HS-5 (cell line): ENCODE results near the gene CCNE1.
A peak's percentile ranks its signal among the peaks of the same experiment; 100 is the strongest.

Experiments used
- DNase-seq: peaks from one replicate; pipeline ENCODE4 v3.0.0-alpha.2; 2012; ENCODE audit warnings: low read depth

CCNE1 gene

DNA sequence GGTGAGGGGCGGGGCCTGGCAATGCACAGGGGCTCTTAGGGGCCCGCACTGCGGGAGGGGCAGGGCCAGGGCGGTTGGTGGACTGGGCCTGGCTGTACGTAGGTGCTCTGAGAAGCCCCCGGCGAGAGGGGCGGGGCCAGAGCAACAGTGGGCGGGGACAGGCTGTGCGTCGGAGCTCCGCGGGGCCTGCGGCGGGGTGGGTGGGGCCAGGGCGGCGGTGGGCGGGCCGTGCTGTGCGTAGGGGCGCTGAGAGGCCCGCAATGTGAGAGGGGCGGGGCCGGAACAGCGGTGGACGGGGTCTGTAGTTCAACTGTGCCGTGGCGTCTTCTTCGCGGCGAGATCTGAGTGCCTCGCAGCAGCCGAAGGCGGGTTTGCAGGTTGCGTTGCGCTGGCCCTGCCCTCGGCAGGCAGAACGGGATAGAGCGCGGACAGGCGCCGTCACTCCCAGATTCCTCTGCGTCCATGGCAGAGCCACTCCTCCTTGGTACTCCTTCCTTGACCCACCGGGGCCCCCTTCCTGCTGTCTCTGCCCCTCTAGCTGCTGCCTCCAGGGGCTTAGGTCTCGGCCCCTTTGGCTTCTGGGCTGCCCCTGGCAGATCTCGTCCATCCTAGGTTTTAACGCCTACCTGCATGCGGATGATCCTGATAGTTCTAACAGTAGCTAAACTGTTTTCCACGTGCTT is 33.2 kb downstream of the CCNE1 start:
- DNase-seq, result peak; percentile 30

GRCh38 chr19:29845574-29846176 is 33.9 kb downstream of the CCNE1 start:
- DNase-seq, result peak; percentile 2

GRCh38 chr19:29849208-29849607 is 37.4 kb downstream of the CCNE1 start:
- no peak for DNase-seq

DNA sequence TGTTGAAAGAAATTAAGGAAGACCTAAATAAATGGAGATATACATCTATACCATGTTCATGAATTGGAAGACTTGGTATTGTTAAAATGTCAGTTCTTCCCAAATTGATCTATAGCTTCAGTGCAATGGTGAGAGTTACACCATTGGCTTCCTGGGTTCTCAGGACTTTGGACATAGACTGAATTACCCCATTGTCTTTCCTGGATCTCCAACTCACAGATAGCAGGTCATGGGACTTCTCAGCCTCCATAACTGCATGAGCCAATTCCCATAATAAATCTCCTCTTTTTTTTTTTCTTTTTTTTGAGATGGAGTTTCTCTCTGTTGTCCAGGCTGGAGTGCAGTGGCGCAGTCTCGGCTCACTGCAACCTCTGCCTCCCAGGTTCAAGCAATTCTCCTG is 38.7 kb downstream of the CCNE1 start:
- no peak for DNase-seq

DNA sequence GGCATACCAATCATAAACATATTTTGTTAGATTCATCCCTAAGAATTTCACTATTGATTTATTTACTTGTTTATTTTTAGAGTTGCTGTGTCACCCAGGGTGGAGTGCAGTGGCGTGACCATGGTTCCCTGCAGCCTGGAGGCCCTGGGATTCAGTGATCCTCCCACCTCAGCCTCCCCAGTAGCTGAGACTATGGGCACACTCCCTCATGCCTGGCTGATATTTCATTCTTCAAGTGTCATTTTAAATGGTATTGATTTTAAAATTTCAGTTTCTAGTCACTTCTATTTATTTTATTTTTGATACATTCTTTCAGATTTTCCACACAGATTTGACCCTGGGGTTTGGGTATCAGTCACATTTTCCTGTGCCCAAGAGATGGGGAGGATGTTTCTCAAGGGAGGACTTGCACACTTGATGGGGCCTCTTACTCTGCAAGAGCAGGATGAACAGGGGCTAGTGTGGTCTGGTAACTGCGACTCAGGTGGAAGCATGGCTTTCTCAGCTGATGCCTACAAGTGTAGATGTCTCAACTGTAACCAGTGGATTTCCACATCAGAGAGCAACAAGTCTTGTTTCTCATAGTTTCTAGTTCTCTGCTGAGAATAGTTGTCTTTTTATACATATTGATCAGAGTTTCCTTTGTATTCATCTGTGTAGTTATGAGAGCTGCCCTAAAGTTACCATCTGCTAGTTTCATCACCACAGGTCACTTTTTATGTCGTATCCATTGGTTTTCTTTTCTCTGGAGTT is 40.2 kb downstream of the CCNE1 start:
- no peak for DNase-seq

- DNase-seq, result no peak
These were observed 42.2 kb downstream of the CCNE1 start for GRCh38 chr19:29854033-29854432.

DNA sequence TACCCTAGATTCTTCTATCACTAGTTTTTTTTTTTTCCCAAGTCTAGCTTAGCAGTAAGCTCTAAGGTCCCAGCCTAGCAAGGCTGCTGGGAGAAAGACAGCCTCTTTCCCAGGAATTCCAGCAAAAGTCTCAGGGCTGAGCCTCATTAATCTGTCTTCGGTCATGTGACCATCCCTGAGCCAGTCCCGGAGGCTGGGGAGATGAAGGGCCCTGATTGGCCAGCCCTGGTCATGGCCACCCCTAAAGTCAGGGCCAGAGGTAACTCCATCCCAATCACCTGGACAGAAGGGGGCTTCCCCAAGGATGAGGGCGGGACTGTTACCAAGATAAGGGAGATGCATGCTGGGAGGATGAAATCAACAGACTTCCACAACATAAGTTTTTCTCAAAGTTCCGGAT is 43.3 kb downstream of the CCNE1 start:
- DNase-seq, result no peak

- no peak for DNase-seq
These were observed 44.1 kb downstream of the CCNE1 start for GRCh38 chr19:29855741-29856500.

GRCh38 chr19:29858000-29858596 is 46.3 kb downstream of the CCNE1 start:
- no peak for DNase-seq

DNA sequence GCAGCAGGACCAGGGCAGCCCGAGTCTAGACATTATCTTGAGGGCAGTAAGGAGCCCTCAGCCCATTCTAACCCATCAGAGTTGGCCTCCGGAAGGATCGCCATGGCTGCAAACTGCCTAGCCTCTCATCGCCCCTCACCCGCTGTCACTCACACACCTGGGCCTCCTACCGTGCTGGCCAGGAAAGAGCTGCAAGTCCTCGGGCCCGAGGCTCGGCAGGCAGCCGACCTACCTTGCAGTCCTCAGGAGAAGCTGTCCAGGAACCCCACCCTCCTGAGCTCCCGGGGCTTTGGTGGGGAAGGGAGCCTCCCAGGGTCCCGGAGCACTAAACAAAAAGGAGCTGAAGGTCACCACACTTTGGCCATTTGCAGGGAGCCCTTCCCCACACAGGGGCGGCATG is 46.8 kb downstream of the CCNE1 start:
- no peak for DNase-seq

- no peak for DNase-seq
These were observed 48.7 kb downstream of the CCNE1 start for GRCh38 chr19:29860492-29860891.

- DNase-seq, result no peak
These were observed 49.8 kb downstream of the CCNE1 start for GRCh38 chr19:29861574-29861973.

DNA sequence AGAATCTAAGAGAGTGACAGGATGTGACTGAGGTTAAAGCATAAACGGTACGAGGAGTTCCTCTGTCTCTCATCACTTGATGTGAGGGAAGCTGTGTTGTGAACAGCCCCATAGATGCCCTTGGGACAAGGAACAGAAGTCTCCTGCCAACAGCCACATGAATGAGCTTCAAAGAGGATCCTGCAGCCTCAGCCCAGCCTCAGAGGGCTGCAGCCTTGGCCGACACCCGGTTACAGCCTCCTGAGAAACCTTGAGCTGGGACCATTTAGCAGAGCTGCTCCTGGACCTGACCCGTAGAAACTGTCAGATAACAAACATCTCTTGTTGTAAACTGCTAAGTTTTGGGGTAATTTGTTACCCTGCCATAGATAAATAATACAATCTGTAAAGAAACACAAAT is 54.2 kb downstream of the CCNE1 start:
- DNase-seq, result no peak

- no peak for DNase-seq
These were observed 56.2 kb downstream of the CCNE1 start for GRCh38 chr19:29867984-29868383.

GRCh38 chr19:29871143-29871542 is 59.4 kb downstream of the CCNE1 start:
- DNase-seq, result no peak

GRCh38 chr19:29872224-29872731 is 60.5 kb downstream of the CCNE1 start:
- DNase-seq, result no peak

GRCh38 chr19:29873024-29873800 is 61.4 kb downstream of the CCNE1 start:
- DNase-seq, result no peak
